HEK293T (cell line): Measurements from ENCODE around the gene TOR2A.

Experiments used
- ARNT ChIP-seq: fragments of 450-650 bp; IDR thresholded peaks from 2 replicates; pipeline ENCODE4 v1.6.1; 2017; ENCODE audit warnings: mild to moderate bottlenecking
- FOXA1 ChIP-seq: fragments of 450-650 bp; IDR thresholded peaks from 2 replicates; pipeline ENCODE4 v1.6.1; 2016; ENCODE audit warnings: mild to moderate bottlenecking
- FOXM1 ChIP-seq: fragments of 450-650 bp; IDR thresholded peaks from 2 replicates; pipeline ENCODE4 v1.6.1; 2017; ENCODE audit warnings: mild to moderate bottlenecking, borderline replicate concordance
- HDGF ChIP-seq: fragments of 450-650 bp; IDR thresholded peaks from 2 replicates; pipeline ENCODE4 v1.6.1; 2017; ENCODE audit warnings: antibody characterized with exemption, borderline replicate concordance
- SP1 ChIP-seq: fragments of 450-650 bp; IDR thresholded peaks from 2 replicates; pipeline ENCODE4 v1.6.1; 2017
- SUZ12 ChIP-seq: fragments of 450-650 bp; IDR thresholded peaks from 2 replicates; pipeline ENCODE4 v1.6.1; 2016; ENCODE audit warnings: mild to moderate bottlenecking
- TARDBP ChIP-seq: fragments of 450-650 bp; IDR thresholded peaks from 2 replicates; pipeline ENCODE4 v1.6.1; 2016
- ZNF384 ChIP-seq: fragments of 450-650 bp; IDR thresholded peaks from 2 replicates; pipeline ENCODE4 v1.6.1; 2016
- TF ChIP-seq, protein P1 (sequence below): fragments of 450-650 bp; IDR thresholded peaks from 2 replicates; pipeline ENCODE4 v1.6.1; 2016

GRCh38 chr9:127756233-127756632 lies 21.1 kb upstream of the TOR2A start:
- TF ChIP-seq SUZ12 (no peak), FOXA1 (no peak), TARDBP (no peak), HDGF (no peak), ZNF384 (no peak), SP1 (no peak), FOXM1 (no peak), ARNT (no peak)
- TF ChIP-seq, protein P1, sequence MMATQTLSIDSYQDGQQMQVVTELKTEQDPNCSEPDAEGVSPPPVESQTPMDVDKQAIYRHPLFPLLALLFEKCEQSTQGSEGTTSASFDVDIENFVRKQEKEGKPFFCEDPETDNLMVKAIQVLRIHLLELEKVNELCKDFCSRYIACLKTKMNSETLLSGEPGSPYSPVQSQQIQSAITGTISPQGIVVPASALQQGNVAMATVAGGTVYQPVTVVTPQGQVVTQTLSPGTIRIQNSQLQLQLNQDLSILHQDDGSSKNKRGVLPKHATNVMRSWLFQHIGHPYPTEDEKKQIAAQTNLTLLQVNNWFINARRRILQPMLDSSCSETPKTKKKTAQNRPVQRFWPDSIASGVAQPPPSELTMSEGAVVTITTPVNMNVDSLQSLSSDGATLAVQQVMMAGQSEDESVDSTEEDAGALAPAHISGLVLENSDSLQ = no peak
